ENCODE data around the gene PRKCQ.

- no peak for TF ChIP-seq CTCF (IDR thresholded peaks at IDR 0.05)
- TF ChIP-seq EZH2 (IDR thresholded peaks at IDR 0.05) = no peak
Observed at GRCh38 chr10:6399231-6399741, 180.8 kb downstream of the PRKCQ start.

Data from neural progenitor cell (in vitro differentiated cells).